Left kidney (tissue), 8 donors: Measurements from ENCODE around the gene CENPW. TPM values are rescaled to one million over a fixed set of nuclear protein-coding genes. Genes with fewer than 3 reads are reported as not detected.

ENCODE experiments used
- DNase-seq: peaks from one replicate; pipeline ENCODE4 v3.0.0-alpha.2; 2013
- long read RNA-seq, 8 donors: transcript quantifications; one replicate each; lab custom pipeline, GENCODE V29; 2026
- polyA plus RNA-seq: library from polyadenylated mRNA; unstranded; fragments of 120-200 nt; gene quantifications from one replicate; pipeline ENCODE4 v1.2.1, GENCODE V29; 2013; ENCODE audit not compliant: insufficient read length

The CENPW gene
- polyA plus RNA-seq, result 39.4 TPM
- long read RNA-seq, donor 1, transcript CENPW-201 (3 exons, 528 nt), result minor isoform, 7 of 47 reads
- long read RNA-seq, donor 1, transcript CENPW-203 (3 exons, 750 nt), result major isoform, 40 of 47 reads
- long read RNA-seq, donor 1, partial matches to known transcripts, result 0 of 47 reads
- long read RNA-seq, donor 1, other reads (novel, unspliced or antisense), result 0 of 47 reads
- long read RNA-seq, donor 2, transcript CENPW-203 (3 exons, 750 nt), result major isoform, 21 of 22 reads
- long read RNA-seq, donor 2, partial matches to known transcripts, result 0 of 22 reads
- long read RNA-seq, donor 2, other reads (novel, unspliced or antisense), result 0 of 22 reads
- long read RNA-seq, donor 3, transcript CENPW-203 (3 exons, 750 nt), result major isoform, 28 of 29 reads
- long read RNA-seq, donor 3, partial matches to known transcripts, result 0 of 29 reads
- long read RNA-seq, donor 3, other reads (novel, unspliced or antisense), result 0 of 29 reads
- long read RNA-seq, donor 4, transcript CENPW-203 (3 exons, 750 nt), result major isoform, 8 of 9 reads
- long read RNA-seq, donor 4, partial matches to known transcripts, result 0 of 9 reads
- long read RNA-seq, donor 4, other reads (novel, unspliced or antisense), result 0 of 9 reads
- long read RNA-seq, donor 5, transcript CENPW-203 (3 exons, 750 nt), result major isoform, 64 of 68 reads
- long read RNA-seq, donor 5, partial matches to known transcripts, result 0 of 68 reads
- long read RNA-seq, donor 5, other reads (novel, unspliced or antisense), result 0 of 68 reads
- long read RNA-seq, donor 6, transcript CENPW-203 (3 exons, 750 nt), result major isoform, 53 of 57 reads
- long read RNA-seq, donor 6, partial matches to known transcripts, result 0 of 57 reads
- long read RNA-seq, donor 6, other reads (novel, unspliced or antisense), result 0 of 57 reads
- long read RNA-seq, donor 7, transcript CENPW-201 (3 exons, 528 nt), result minor isoform, 7 of 61 reads
- long read RNA-seq, donor 7, transcript CENPW-203 (3 exons, 750 nt), result major isoform, 54 of 61 reads
- long read RNA-seq, donor 7, partial matches to known transcripts, result 0 of 61 reads
- long read RNA-seq, donor 7, other reads (novel, unspliced or antisense), result 0 of 61 reads
- long read RNA-seq, donor 8, transcript CENPW-203 (3 exons, 750 nt), result major isoform, 12 of 13 reads
- long read RNA-seq, donor 8, partial matches to known transcripts, result 0 of 13 reads
- long read RNA-seq, donor 8, other reads (novel, unspliced or antisense), result 0 of 13 reads

- DNase-seq, result peak; percentile 89
These were observed at the start of gene CENPW for GRCh38 chr6:126339796-126340609. CENPW (plus strand) TSS chr6:126340115; CDS start chr6:126340274, 159 bp downstream.

- DNase-seq, result no peak
These were observed 45.9 kb upstream of the CENPW start for GRCh38 chr6:126293891-126294524.

- DNase-seq, result no peak
These were observed 39.8 kb upstream of the CENPW start for GRCh38 chr6:126300126-126300525.

- DNase-seq, result no peak
These were observed 39.2 kb upstream of the CENPW start for GRCh38 chr6:126300735-126301134.

- DNase-seq, result no peak
These were observed 37.7 kb upstream of the CENPW start for GRCh38 chr6:126302191-126302590.

GRCh38 chr6:126307849-126308248, 32.1 kb upstream of the CENPW start:
- no peak for DNase-seq

- DNase-seq, result no peak
These were observed 31.6 kb upstream of the CENPW start for GRCh38 chr6:126308362-126308761.

- no peak for DNase-seq
These were observed 27.8 kb upstream of the CENPW start for GRCh38 chr6:126312013-126312665.

- DNase-seq, result no peak
These were observed 26.0 kb upstream of the CENPW start for GRCh38 chr6:126313941-126314340.

GRCh38 chr6:126318797-126319196, 21.1 kb upstream of the CENPW start:
- no peak for DNase-seq

GRCh38 chr6:126333729-126334128, 6.2 kb upstream of the CENPW start:
- DNase-seq, result no peak

- no peak for DNase-seq
These were observed 4.7 kb upstream of the CENPW start for GRCh38 chr6:126335210-126335609.

GRCh38 chr6:126337323-126337722, 2.6 kb upstream of the CENPW start:
- no peak for DNase-seq

GRCh38 chr6:126341126-126341525, 1.2 kb downstream of the CENPW start:
- DNase-seq, result no peak

GRCh38 chr6:126344181-126344580, 4.3 kb downstream of the CENPW start:
- DNase-seq, result no peak

GRCh38 chr6:126351960-126352359, 12.0 kb downstream of the CENPW start:
- DNase-seq, result no peak

GRCh38 chr6:126352514-126352913, 12.6 kb downstream of the CENPW start:
- no peak for DNase-seq

- DNase-seq, result no peak
These were observed 16.6 kb downstream of the CENPW start for GRCh38 chr6:126356526-126356925.

- no peak for DNase-seq
These were observed 20.1 kb downstream of the CENPW start for GRCh38 chr6:126359936-126360537.
